Measurements from ENCODE around the gene GZMM. TPM values are rescaled to one million over a fixed set of nuclear protein-coding genes. Genes with fewer than 3 reads are reported as not detected.

Gene GZMM
- total and polyA plus RNA-seq, 2 experiments from 2014 or later = not detected

DNA sequence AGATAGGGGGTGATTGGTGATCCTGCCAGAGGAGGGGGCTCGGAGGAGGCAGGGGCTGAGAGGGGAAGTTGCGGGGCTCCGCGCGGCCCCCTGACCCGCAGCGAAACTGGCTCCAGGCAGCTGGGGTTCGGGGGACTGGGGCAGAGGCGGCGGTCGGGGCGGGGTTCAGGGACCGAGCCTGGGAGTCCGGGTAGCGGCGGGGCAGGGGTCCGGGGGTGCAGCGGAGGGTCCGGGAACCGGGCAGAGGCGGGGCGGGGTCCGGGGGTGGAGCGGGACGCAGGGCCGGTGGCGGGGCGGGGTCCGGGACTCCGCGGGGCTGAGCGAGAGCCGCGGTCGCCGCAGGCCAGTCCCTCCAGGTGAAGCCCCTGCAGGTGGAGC, 46.4 kb upstream of the GZMM start:
- H3K9me3 ChIP-seq (ENCODE audit: low read depth) = no peaks in the 10 kb centered on the region
- H2AFZ ChIP-seq = no peak overlapping the region
- H3K27ac ChIP-seq = no peak overlapping the region
- H3K4me1 ChIP-seq (ENCODE audit: insufficient read depth) = no peaks in the 10 kb centered on the region
- no peak overlapping the region for H3K4me3 ChIP-seq
- no peaks in the 10 kb centered on the region for H3K79me2 ChIP-seq
- peak overlapping the region; percentile 81 for H3K4me2 ChIP-seq
- TF ChIP-seq, protein P1, sequence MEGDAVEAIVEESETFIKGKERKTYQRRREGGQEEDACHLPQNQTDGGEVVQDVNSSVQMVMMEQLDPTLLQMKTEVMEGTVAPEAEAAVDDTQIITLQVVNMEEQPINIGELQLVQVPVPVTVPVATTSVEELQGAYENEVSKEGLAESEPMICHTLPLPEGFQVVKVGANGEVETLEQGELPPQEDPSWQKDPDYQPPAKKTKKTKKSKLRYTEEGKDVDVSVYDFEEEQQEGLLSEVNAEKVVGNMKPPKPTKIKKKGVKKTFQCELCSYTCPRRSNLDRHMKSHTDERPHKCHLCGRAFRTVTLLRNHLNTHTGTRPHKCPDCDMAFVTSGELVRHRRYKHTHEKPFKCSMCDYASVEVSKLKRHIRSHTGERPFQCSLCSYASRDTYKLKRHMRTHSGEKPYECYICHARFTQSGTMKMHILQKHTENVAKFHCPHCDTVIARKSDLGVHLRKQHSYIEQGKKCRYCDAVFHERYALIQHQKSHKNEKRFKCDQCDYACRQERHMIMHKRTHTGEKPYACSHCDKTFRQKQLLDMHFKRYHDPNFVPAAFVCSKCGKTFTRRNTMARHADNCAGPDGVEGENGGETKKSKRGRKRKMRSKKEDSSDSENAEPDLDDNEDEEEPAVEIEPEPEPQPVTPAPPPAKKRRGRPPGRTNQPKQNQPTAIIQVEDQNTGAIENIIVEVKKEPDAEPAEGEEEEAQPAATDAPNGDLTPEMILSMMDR (IDR thresholded peaks at IDR 0.05; ENCODE audit: poor library complexity) = no peak
- TF ChIP-seq EZH2phosphoT487 (IDR thresholded peaks at IDR 0.05; ENCODE audit: low read depth, severe bottlenecking, unreplicated experiment) (peak; percentile 31), EZH2 (IDR thresholded peaks at IDR 0.05; ENCODE audit: borderline replicate concordance) (peak; percentile 23)
- no peaks in the 10 kb centered on the region for H3K36me3 ChIP-seq (replicated peaks; ENCODE audit: insufficient read depth, low read depth)
- H3K27me3 ChIP-seq = peaks cover 22% of the 10 kb centered on the region
- WGBS (ENCODE audit: low lambda C conversion rate, missing lambda C conversion rate) = no CpG with 5 or more reads among the region's 36 CpGs
- H3K9me2 ChIP-seq (replicated peaks; ENCODE audit: insufficient read depth) = no peaks in the 10 kb centered on the region
- no peak for DNase-seq (ENCODE audit: low spot score)
- no peaks in the 10 kb centered on the region for H4K20me1 ChIP-seq (ENCODE audit: insufficient read depth, poor library complexity, severe bottlenecking)

DNA sequence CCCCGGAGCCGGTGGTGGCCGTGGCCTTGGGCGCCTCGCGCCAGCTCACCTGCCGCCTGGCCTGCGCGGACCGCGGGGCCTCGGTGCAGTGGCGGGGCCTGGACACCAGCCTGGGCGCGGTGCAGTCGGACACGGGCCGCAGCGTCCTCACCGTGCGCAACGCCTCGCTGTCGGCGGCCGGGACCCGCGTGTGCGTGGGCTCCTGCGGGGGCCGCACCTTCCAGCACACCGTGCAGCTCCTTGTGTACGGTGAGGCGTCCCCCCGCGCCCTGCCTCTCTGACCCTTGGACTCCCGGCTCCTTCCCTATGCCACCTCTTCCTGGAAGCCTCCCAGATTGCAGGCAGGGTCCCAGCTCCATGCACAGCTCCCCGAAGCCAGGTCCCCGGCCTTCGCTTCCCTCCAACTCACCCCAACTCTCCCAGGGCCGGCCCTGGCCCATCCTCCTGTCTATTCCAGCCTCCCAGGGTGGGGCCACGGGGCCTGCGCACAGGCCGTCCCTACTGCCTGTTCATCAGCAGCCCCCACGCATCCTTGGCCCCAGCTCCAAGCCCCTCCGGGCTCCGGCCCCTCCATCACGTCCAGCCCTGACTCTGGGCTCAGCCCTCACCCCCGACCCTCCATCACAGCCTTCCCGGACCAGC, 45.9 kb upstream of the GZMM start:
- Histone ChIP-seq H3K4me1 (ENCODE audit: insufficient read depth) (no peaks in the 10 kb centered on the region), H3K27me3 (peaks cover 22% of the 10 kb centered on the region), H3K9me2 (replicated peaks; ENCODE audit: insufficient read depth) (no peaks in the 10 kb centered on the region), H3K4me2 (peak overlapping the region; percentile 81), H2AFZ (no peak overlapping the region), H4K20me1 (ENCODE audit: insufficient read depth, poor library complexity, severe bottlenecking) (no peaks in the 10 kb centered on the region), H3K9me3 (ENCODE audit: low read depth) (no peaks in the 10 kb centered on the region), H3K79me2 (no peaks in the 10 kb centered on the region), H3K27ac (no peak overlapping the region), H3K4me3 (no peak overlapping the region), H3K36me3 (replicated peaks; ENCODE audit: insufficient read depth, low read depth) (no peaks in the 10 kb centered on the region)
- WGBS (ENCODE audit: low lambda C conversion rate, missing lambda C conversion rate) = 33% methylated on average over 15 of the region's 50 CpGs
- peak; percentile 27 for DNase-seq (ENCODE audit: low spot score)
- peak; percentile 69 for TF ChIP-seq EZH2 (IDR thresholded peaks at IDR 0.05; ENCODE audit: borderline replicate concordance)
- TF ChIP-seq, protein P1 (IDR thresholded peaks at IDR 0.05; ENCODE audit: poor library complexity) = no peak

DNA sequence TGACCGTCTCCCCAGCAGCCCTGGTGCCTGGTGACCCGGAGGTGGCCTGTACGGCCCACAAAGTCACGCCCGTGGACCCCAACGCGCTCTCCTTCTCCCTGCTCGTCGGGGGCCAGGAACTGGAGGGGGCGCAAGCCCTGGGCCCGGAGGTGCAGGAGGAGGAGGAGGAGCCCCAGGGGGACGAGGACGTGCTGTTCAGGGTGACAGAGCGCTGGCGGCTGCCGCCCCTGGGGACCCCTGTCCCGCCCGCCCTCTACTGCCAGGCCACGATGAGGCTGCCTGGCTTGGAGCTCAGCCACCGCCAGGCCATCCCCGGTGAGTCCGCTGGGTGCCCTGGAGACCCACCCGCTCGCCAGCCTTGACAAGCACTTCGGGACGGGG, 45.4 kb upstream of the GZMM start:
- H3K9me3 ChIP-seq (ENCODE audit: low read depth) = no peaks in the 10 kb centered on the region
- H3K9me2 ChIP-seq (replicated peaks; ENCODE audit: insufficient read depth) = no peaks in the 10 kb centered on the region
- H2AFZ ChIP-seq = no peak overlapping the region
- no peaks in the 10 kb centered on the region for H3K36me3 ChIP-seq (replicated peaks; ENCODE audit: insufficient read depth, low read depth)
- no peak overlapping the region for H3K4me3 ChIP-seq
- WGBS (ENCODE audit: low lambda C conversion rate, missing lambda C conversion rate) = 62% methylated on average over 5 of the region's 26 CpGs
- H4K20me1 ChIP-seq (ENCODE audit: insufficient read depth, poor library complexity, severe bottlenecking) = no peaks in the 10 kb centered on the region
- peak; percentile 5 for DNase-seq (ENCODE audit: low spot score)
- TF ChIP-seq EZH2phosphoT487 (IDR thresholded peaks at IDR 0.05; ENCODE audit: low read depth, severe bottlenecking, unreplicated experiment) = no peak
- no peak for TF ChIP-seq EZH2 (IDR thresholded peaks at IDR 0.05; ENCODE audit: borderline replicate concordance)
- TF ChIP-seq, protein P1 (IDR thresholded peaks at IDR 0.05; ENCODE audit: poor library complexity) = no peak
- H3K79me2 ChIP-seq = no peaks in the 10 kb centered on the region
- no peaks in the 10 kb centered on the region for H3K4me1 ChIP-seq (ENCODE audit: insufficient read depth)
- H3K4me2 ChIP-seq = no peak overlapping the region
- peaks cover 22% of the 10 kb centered on the region for H3K27me3 ChIP-seq
- no peak overlapping the region for H3K27ac ChIP-seq
